ENCODE measurements around the gene RPS6KB2.

The RPS6KB2 gene

DNA sequence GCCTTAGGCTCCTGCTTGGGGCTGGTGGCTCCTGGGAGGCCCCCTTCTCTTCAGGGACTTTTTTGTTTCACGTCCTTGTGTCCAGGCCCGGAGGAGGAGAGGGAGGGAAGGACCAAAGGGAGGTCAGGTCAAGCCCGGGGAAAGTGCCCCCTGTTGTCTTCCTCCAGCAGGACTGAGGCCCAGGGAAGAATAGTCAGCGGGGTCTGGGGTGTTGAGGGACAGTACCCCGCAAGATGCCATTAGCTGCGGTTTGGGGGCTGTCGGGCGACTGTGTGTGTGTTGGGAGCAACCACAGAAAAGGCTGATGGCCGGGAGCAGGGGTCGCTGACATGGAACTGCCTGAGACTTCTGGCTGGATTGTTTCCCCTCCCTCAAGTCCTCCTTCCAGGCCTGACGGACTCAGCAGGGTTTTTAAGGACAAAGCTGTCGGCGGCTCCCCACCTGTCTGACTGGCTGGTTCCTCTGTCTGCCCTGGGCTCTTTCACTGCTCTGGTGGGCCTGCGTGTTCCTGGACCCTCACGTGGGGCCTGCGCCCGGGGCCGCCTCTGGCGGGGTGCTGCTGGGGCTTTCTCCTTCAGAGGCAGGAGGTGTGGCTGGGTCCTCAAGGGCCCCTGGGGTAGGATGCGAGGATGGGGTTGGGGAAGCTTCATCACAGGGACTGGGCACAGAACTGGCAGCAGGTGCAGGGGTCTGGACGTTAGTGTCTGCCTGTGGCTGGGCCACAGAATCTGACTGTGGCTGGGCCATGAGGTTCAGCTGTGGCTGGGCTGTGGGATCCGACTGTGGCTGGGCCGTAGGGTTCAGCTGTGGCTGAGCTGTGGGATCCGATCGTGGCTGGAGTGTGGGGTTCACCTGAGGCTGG is 22.7 kb downstream of the RPS6KB2 start:
- TF ChIP-seq, protein P1, sequence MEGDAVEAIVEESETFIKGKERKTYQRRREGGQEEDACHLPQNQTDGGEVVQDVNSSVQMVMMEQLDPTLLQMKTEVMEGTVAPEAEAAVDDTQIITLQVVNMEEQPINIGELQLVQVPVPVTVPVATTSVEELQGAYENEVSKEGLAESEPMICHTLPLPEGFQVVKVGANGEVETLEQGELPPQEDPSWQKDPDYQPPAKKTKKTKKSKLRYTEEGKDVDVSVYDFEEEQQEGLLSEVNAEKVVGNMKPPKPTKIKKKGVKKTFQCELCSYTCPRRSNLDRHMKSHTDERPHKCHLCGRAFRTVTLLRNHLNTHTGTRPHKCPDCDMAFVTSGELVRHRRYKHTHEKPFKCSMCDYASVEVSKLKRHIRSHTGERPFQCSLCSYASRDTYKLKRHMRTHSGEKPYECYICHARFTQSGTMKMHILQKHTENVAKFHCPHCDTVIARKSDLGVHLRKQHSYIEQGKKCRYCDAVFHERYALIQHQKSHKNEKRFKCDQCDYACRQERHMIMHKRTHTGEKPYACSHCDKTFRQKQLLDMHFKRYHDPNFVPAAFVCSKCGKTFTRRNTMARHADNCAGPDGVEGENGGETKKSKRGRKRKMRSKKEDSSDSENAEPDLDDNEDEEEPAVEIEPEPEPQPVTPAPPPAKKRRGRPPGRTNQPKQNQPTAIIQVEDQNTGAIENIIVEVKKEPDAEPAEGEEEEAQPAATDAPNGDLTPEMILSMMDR (IDR thresholded peaks at IDR 0.05; ENCODE audit: unreplicated experiment in 3 of 3): no peak
- Mint-ChIP-seq H3K36me3 (ENCODE audit: low read depth) (no peaks in the 10 kb centered on the region), H3K27ac (no peak overlapping the region), H3K9me3 (no peaks in the 10 kb centered on the region), H3K4me1 (no peaks in the 10 kb centered on the region), H3K4me3 (no peak overlapping the region), H3K27me3 (ENCODE audit: low read depth) (peaks cover 5% of the 10 kb centered on the region)

DNA sequence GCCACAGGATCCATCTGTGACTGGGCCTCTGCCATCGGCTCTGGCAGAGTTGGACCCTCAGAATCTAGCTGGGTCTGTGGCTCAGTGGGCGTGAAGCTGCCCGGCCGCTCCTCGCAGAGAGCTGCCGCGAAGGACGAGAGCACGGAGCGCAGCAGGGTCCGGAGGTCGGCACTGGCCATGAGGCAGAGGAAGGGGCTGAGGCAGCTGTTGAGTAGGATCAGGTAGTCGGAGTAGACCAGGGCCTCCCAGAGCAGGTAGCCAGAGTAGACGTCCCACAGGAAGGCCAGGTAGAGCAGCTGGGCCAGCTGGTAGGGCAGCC is 23.3 kb downstream of the RPS6KB2 start:
- Mint-ChIP-seq H3K9me3 (no peaks in the 10 kb centered on the region), H3K36me3 (ENCODE audit: low read depth) (no peaks in the 10 kb centered on the region), H3K4me1 (no peaks in the 10 kb centered on the region), H3K4me3 (no peak overlapping the region), H3K27ac (no peak overlapping the region), H3K27me3 (ENCODE audit: low read depth) (peaks cover 5% of the 10 kb centered on the region)
- TF ChIP-seq, protein P1 (IDR thresholded peaks at IDR 0.05; ENCODE audit: unreplicated experiment in 3 of 3): no peak

DNA sequence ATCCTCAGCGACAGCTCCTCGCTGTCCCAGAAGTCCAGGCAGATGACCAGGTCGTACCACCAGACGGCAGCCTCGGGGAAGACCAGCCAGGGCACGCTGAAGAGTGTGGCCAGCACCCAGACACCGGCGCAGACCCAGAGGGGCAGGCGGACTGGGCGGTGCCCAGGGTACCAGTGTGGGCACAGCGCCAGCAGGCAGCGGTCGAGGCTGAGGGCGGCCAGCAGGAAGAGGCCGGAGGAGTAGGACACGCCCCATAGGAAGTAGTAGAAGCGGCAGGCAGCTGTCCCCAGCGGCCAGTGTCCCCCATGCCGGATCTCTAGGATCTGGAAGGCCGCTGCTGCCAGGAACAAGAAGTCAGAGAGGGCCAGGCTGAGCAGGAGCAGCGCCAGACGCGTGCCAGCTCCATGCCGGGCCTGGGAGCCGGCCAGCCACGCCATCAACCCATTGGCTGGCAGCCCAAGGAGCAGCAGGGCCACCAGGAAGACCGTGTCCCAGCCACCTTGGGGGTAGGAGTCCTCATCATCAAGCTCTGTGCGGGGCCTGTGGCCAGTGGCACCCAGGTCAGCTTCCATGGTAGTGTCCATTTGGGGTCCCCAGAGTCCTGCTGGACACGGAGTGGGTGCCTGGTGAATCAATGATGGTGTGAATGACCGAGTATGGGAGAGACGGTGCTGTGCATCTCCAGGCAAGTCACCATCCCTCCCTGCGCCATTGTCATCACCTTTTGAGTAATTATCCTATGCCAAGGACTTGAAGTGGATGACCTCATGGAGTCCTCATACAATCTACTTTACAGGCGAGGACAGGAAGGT is 24.1 kb downstream of the RPS6KB2 start, which contains the start of gene GPR152:
Gene GPR152 (minus strand): TSS at position 589 of the 812 bp plus-strand sequence. CDS start 5 bp downstream, at position 584.
- Mint-ChIP-seq H3K27ac (no peak within 1 kb of the TSS), H3K4me1 (no peaks in the 10 kb centered on the region), H3K36me3 (ENCODE audit: low read depth) (no peaks in the 10 kb centered on the region), H3K27me3 (ENCODE audit: low read depth) (peaks cover 5% of the 10 kb centered on the region), H3K4me3 (no peak within 1 kb of the TSS), H3K9me3 (no peaks in the 10 kb centered on the region)
- TF ChIP-seq, protein P1 (IDR thresholded peaks at IDR 0.05; ENCODE audit: unreplicated experiment in 3 of 3): no peak

DNA sequence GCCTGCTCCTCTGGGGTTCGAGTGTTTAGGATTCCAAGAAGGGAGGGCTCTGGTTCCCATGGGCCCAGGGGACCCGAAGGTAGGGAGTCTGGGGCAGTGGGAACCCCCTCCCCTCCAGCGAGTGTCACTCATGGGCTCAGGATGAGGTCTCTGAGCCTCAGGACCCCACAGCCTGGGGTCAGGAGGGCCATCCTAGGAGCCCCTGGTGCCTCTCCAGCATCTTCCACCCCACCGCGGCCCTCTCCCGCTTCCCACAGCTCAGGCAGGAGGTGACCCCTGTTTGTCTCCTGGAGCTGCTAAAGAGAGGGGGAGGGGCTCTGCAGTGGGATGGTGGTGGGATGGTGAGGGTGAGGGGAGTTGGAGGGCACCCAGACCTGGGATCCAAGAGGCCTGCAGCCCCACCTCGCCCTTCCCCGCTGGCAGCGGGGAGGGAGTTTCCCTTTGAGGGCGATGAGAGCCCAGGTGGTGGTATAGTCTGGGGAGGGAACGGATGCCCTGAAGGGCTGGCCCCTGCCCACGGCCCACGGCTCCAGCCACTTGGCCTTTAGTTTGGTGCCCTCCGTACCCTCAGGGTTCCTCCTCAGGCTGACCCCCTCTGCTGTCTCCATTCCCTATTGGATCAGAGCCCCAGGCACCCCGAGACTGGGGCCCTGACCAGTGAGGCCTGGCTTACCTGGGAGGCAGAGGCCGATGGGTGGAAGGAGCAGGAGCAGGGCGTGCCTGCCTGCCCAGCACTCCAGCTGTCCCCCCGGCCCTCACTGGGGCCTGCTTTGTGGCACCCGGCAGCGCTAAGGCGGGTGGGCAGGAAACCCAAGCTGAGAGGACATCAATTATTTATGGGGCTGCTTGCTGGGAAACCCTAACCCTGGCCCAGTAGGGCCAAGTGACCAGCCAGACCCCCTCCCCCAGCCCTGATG is 25.8 kb downstream of the RPS6KB2 start:
- H3K4me1 Mint-ChIP-seq: no peaks in the 10 kb centered on the region
- H3K27ac Mint-ChIP-seq: no peak overlapping the region
- no peaks in the 10 kb centered on the region for H3K36me3 Mint-ChIP-seq (ENCODE audit: low read depth)
- H3K9me3 Mint-ChIP-seq: no peaks in the 10 kb centered on the region
- no peak overlapping the region for H3K4me3 Mint-ChIP-seq
- H3K27me3 Mint-ChIP-seq (ENCODE audit: low read depth): peaks cover 4% of the 10 kb centered on the region
- TF ChIP-seq, protein P1 (IDR thresholded peaks at IDR 0.05; ENCODE audit: unreplicated experiment in 3 of 3): no peak

DNA sequence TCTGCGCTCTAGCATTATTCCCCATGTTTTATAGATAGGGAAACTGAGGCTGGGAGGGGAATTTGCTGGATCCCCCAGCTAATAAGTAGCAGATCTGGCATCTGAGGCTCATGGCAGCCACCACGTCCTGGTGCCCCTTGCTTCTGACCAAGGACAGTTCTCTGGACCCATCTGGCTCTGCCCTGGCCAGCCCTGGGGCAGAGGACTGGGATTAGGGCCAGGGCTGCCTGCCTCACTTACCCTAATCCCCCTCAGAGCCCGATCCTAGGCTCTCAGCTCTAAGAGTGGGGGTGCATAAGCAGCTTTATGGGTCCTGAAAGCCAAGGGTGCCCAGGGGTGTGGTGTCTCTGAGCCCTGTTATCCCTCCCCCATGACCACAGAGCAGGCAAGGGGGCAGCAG is 26.8 kb downstream of the RPS6KB2 start, which contains the start of gene CABP4:
Gene CABP4 (plus strand): TSS at position 301 of the 400 bp plus-strand sequence. CDS start 70 bp downstream, at position 371.
- H3K4me1 Mint-ChIP-seq: no peaks in the 10 kb centered on the region
- TF ChIP-seq, protein P1 (IDR thresholded peaks at IDR 0.05; ENCODE audit: unreplicated experiment in 3 of 3): no peak
- no peaks in the 10 kb centered on the region for H3K9me3 Mint-ChIP-seq
- H3K27ac Mint-ChIP-seq: no peak within 1 kb of the TSS
- H3K27me3 Mint-ChIP-seq (ENCODE audit: low read depth): no peaks in the 10 kb centered on the region
- H3K36me3 Mint-ChIP-seq (ENCODE audit: low read depth): no peaks in the 10 kb centered on the region
- no peak within 1 kb of the TSS for H3K4me3 Mint-ChIP-seq

Measured in nephron (organoid).